Measurements from ENCODE around the gene UBB.

The UBB gene

GRCh38 chr17:16419074-16419928 lies 38.4 kb downstream of the UBB start:
- DNase-seq, result no peak

GRCh38 chr17:16419929-16420271 lies 39.0 kb downstream of the UBB start:
- DNase-seq, result no peak

- DNase-seq, result no peak
These were observed 41.5 kb downstream of the UBB start for GRCh38 chr17:16422416-16422815.

- peak; percentile 65 to 73 for DNase-seq
These were observed 42.5 kb downstream of the UBB start for GRCh38 chr17:16423226-16423872.

- DNase-seq, result no peak
These were observed 44.3 kb downstream of the UBB start for GRCh38 chr17:16425202-16425601.

GRCh38 chr17:16425698-16426659 lies 45.1 kb downstream of the UBB start:
- DNase-seq, result no peak

- no peak for DNase-seq
These were observed 46.1 kb downstream of the UBB start for GRCh38 chr17:16427020-16427419.

GRCh38 chr17:16428098-16428882 lies 47.4 kb downstream of the UBB start:
- DNase-seq, result no peak

GRCh38 chr17:16429083-16429482 lies 48.2 kb downstream of the UBB start:
- DNase-seq, result no peak

GRCh38 chr17:16430650-16431049 lies 49.8 kb downstream of the UBB start:
- no peak for DNase-seq

GRCh38 chr17:16432017-16432416 lies 51.1 kb downstream of the UBB start:
- DNase-seq, result no peak
